B cell (primary cell): ENCODE measurements around the gene AKR1C4. TPM values are rescaled to one million over a fixed set of nuclear protein-coding genes. Genes with fewer than 3 reads are reported as not detected.
"Not testable (repeated sequence)": the region's sequence is repeated elsewhere in the genome, so short reads cannot be mapped to it uniquely, and the experiment has no call there.

Experiments
- ATAC-seq: fragments of 200-7000 bp; cut with Tn5 transposase; one replicate; pipeline ENCODE4 v1.10.0; 2021; ENCODE audit warnings: low read depth, mild to moderate bottlenecking, moderate number of reproducible peaks, moderate library complexity
- CTCF ChIA-PET: fragments of 350-600 bp; sonication (Branson Sonifier 250); formaldehyde crosslinking; loops from one replicate; lab custom pipeline; 2021; ENCODE audit warnings: antibody characterized with exemption, inconsistent platforms; lab: Charles Lee
- POLR2A ChIA-PET: fragments of 350-600 bp; sonication (Branson Sonifier 250); formaldehyde crosslinking; loops from one replicate; lab custom pipeline; 2021; ENCODE audit warnings: antibody characterized with exemption; lab: Charles Lee
- DNase-seq: peaks from one replicate; pipeline ENCODE4 v3.0.0; 2013
- H2AFZ ChIP-seq: 2 replicates; pipeline ENCODE4 v1.6.1; 2012; ENCODE audit warnings: mild to moderate bottlenecking, low read depth, low read length; ENCODE audit not compliant: insufficient read depth, poor library complexity, severe bottlenecking
- H3K27ac ChIP-seq, 2 donors: 1 replicate in 1 of 2; 2 replicates in 1 of 2; pipeline ENCODE4 v1.5.1; 2012 to 2013; ENCODE audit warnings: low read length in 2 of 2, mild to moderate bottlenecking in 2 of 2, moderate library complexity in 1 of 2
- H3K27me3 ChIP-seq, 4 experiments: fragments of 200-600 bp in 1 of 4; sonication (generic) in 1 of 4; replicated peaks in 1 of 4; 1 replicate in 2 of 4; 2 replicates in 2 of 4; pipeline versions ENCODE4 v1.6.1 to v1.7.0; 2013 to 2016; ENCODE audit warnings: low read length in 3 of 4, mild to moderate bottlenecking in 2 of 4, mixed read lengths in 1 of 4, moderate library complexity in 1 of 4; ENCODE audit not compliant: insufficient read depth in 4 of 4, control insufficient read depth in 3 of 4; ENCODE audit errors: control extremely low read depth in 1 of 4
- H3K36me3 ChIP-seq, 2 experiments: replicated peaks in 1 of 2; 1 replicate in 1 of 2; 2 replicates in 1 of 2; pipeline versions ENCODE4 v1.6.1 to v1.7.1; 2013; ENCODE audit warnings: low read length in 1 of 2; ENCODE audit not compliant: insufficient read depth in 2 of 2, control insufficient read depth in 1 of 2; ENCODE audit errors: control extremely low read depth in 1 of 2, extremely low read depth in 1 of 2
- H3K4me1 ChIP-seq, 2 donors: fragments of 200-600 bp in 1 of 2; sonication (generic) in 1 of 2; 1 replicate in 1 of 2; 2 replicates in 1 of 2; pipeline versions ENCODE4 v1.5.1 to v1.6.1; 2013 to 2017; ENCODE audit warnings: low read length in 2 of 2; ENCODE audit not compliant: control insufficient read depth in 2 of 2, insufficient read depth in 2 of 2
- H3K4me2 ChIP-seq: replicated peaks from 2 replicates; pipeline ENCODE3; 2012; ENCODE audit warnings: mild to moderate bottlenecking, low read depth, low read length; ENCODE audit not compliant: poor library complexity, severe bottlenecking
- H3K4me3 ChIP-seq, 5 experiments: fragments of 200-600 bp in 1 of 5; sonication (generic) in 1 of 5; 1 replicate in 3 of 5; 2 replicates in 2 of 5; pipeline versions ENCODE4 v1.5.1 to v1.7.0; 2011 to 2016; ENCODE audit warnings: low read length in 4 of 5, mild to moderate bottlenecking in 4 of 5, low read depth in 2 of 5, control low read depth in 1 of 5, moderate library complexity in 1 of 5; ENCODE audit not compliant: insufficient read depth in 1 of 5; ENCODE audit errors: control extremely low read depth in 1 of 5, extremely low read depth in 1 of 5
- H3K79me2 ChIP-seq: fragments of 200-600 bp; sonication (generic); one replicate; pipeline ENCODE4 v1.6.0; 2016; ENCODE audit warnings: low read length; ENCODE audit not compliant: control insufficient read depth, insufficient read depth
- H3K9ac ChIP-seq: fragments of 200-600 bp; sonication (generic); 2 replicates; pipeline ENCODE4 v1.6.1; 2017; ENCODE audit warnings: mild to moderate bottlenecking, low read length, moderate library complexity
- H3K9me3 ChIP-seq, 3 donors: one replicate each; pipeline versions ENCODE4 v1.6.1 to v1.7.1; 2013; ENCODE audit warnings: low read length in 2 of 3; ENCODE audit not compliant: control insufficient read depth in 2 of 3, insufficient read depth in 1 of 3; ENCODE audit errors: control extremely low read depth in 1 of 3
- H4K20me1 ChIP-seq: 2 replicates; pipeline ENCODE4 v1.6.0; 2012; ENCODE audit warnings: mild to moderate bottlenecking, low read length; ENCODE audit not compliant: insufficient read depth, control insufficient read depth, poor library complexity, severe bottlenecking
- H3K27ac Mint-ChIP-seq: one replicate; pipeline ENCODE4 v1.8.0; 2021; ENCODE audit warnings: mixed read lengths
- H3K27me3 Mint-ChIP-seq: one replicate; pipeline ENCODE4 v1.8.0; 2021; ENCODE audit warnings: mixed read lengths
- H3K4me1 Mint-ChIP-seq: one replicate; pipeline ENCODE4 v1.8.0; 2021; ENCODE audit warnings: mixed read lengths
- H3K4me3 Mint-ChIP-seq: one replicate; pipeline ENCODE4 v1.8.0; 2021; ENCODE audit warnings: mixed read lengths
- H3K9me3 Mint-ChIP-seq: one replicate; pipeline ENCODE4 v1.8.0; 2022; ENCODE audit warnings: mixed read lengths; ENCODE audit not compliant: insufficient read depth
- CTCF ChIP-seq: fragments of 200-600 bp; IDR thresholded peaks from one replicate; pipeline ENCODE4 v1.8.0; 2022; ENCODE audit warnings: antibody characterized with exemption, mild to moderate bottlenecking
- EZH2 ChIP-seq: IDR thresholded peaks from 2 replicates; pipeline ENCODE4 v1.6.1; 2012; ENCODE audit warnings: borderline replicate concordance, low read depth, mild to moderate bottlenecking, moderate library complexity, low read length; ENCODE audit not compliant: insufficient read depth, poor library complexity, severe bottlenecking
- WGBS: methylation state at CpG from one replicate; pipeline ENCODE4 v1.1.5; 2013; ENCODE audit warnings: missing lambda C conversion rate; ENCODE audit not compliant: insufficient coverage; 5-methylcytosine and 5-hydroxymethylcytosine counted together
- intact Hi-C: fragments of 100-400 bp; cut with micrococcal nuclease; formaldehyde crosslinking; loops from one replicate; pipeline ENCODE4 v1.10.0; 2022
- polyA plus RNA-seq: library from polyadenylated mRNA; depleted of rRNA; stranded (reverse); fragments of >200 nt; gene quantifications from 2 replicates; pipeline ENCODE4 v1.2.3, GENCODE V29; 2012
- total RNA-seq, 2 donors: library from RNA; stranded (reverse); fragments of 120-200 nt in 1 of 2; gene quantifications; 1 replicate in 1 of 2; 2 replicates in 1 of 2; pipeline versions ENCODE4 v1.2.3 to v1.2.4, GENCODE V29; 2013 to 2022

Gene AKR1C4
- total and polyA plus RNA-seq, 2 donors (not counting 1 experiment from before 2014, with no cell fraction given) = not detected

GRCh38 chr10:5252177-5253037 lies 55.8 kb downstream of the AKR1C4 start:
- H3K27ac ChIP-seq = no peak overlapping the region
- DNase-seq (no peak), ATAC-seq (no peak)
- no peak overlapping the region for H3K4me3 Mint-ChIP-seq
- no peaks in the 10 kb centered on the region for H3K9me3 ChIP-seq
- intact Hi-C loops = no loop called here
- no peaks in the 10 kb centered on the region for H4K20me1 ChIP-seq
- H3K79me2 ChIP-seq = no peaks in the 10 kb centered on the region
- H3K27me3 ChIP-seq = no peaks in the 10 kb centered on the region
- no peak overlapping the region for H3K4me2 ChIP-seq
- TF ChIP-seq EZH2 (no peak), CTCF (no peak)
- CTCF ChIA-PET = no interaction called here
- H3K4me1 ChIP-seq = no peaks in the 10 kb centered on the region
- no peaks in the 10 kb centered on the region for H3K27me3 Mint-ChIP-seq
- H2AFZ ChIP-seq = no peak overlapping the region
- H3K27ac Mint-ChIP-seq = no peak overlapping the region
- no peaks in the 10 kb centered on the region for H3K36me3 ChIP-seq
- no peak overlapping the region for H3K4me3 ChIP-seq
- no peaks in the 10 kb centered on the region for H3K4me1 Mint-ChIP-seq
- no peaks in the 10 kb centered on the region for H3K9me3 Mint-ChIP-seq
- H3K9ac ChIP-seq = no peak overlapping the region
- 85% methylated on average over 5 of the region's 8 CpGs for WGBS
- POLR2A ChIA-PET = no interaction called here

- POLR2A ChIA-PET = no interaction called here
- intact Hi-C loops = no loop called here
- no peaks in the 10 kb centered on the region for H3K9me3 Mint-ChIP-seq
- H3K27ac Mint-ChIP-seq = no peak overlapping the region
- no peak for DNase-seq
- Histone ChIP-seq H3K4me2 (no peak overlapping the region), H3K36me3 (no peaks in the 10 kb centered on the region), H2AFZ (no peak overlapping the region), H4K20me1 (no peaks in the 10 kb centered on the region), H3K9me3 (no peaks in the 10 kb centered on the region), H3K9ac (no peak overlapping the region), H3K79me2 (no peaks in the 10 kb centered on the region), H3K27me3 (no peaks in the 10 kb centered on the region), H3K27ac (no peak overlapping the region), H3K4me1 (no peaks in the 10 kb centered on the region), H3K4me3 (no peak overlapping the region)
- CTCF ChIA-PET = no interaction called here
- TF ChIP-seq CTCF (no peak), EZH2 (no peak)
- no peaks in the 10 kb centered on the region for H3K27me3 Mint-ChIP-seq
- H3K4me1 Mint-ChIP-seq = no peaks in the 10 kb centered on the region
- ATAC-seq = no peak
- WGBS = 97% methylated on average over 4 of the region's 4 CpGs
- no peak overlapping the region for H3K4me3 Mint-ChIP-seq
Observed at GRCh38 chr10:5254488-5254887, 57.9 kb downstream of the AKR1C4 start.

- H3K27me3 ChIP-seq, H3K79me2 ChIP-seq, H3K9me3 Mint-ChIP-seq, H3K27me3 Mint-ChIP-seq, H2AFZ ChIP-seq, H4K20me1 ChIP-seq, H3K4me1 ChIP-seq, H3K9me3 ChIP-seq, POLR2A ChIA-PET, H3K27ac Mint-ChIP-seq, H3K4me2 ChIP-seq, H3K4me3 ChIP-seq, H3K36me3 ChIP-seq, ATAC-seq, DNase-seq, H3K9ac ChIP-seq, intact Hi-C loops, H3K4me3 Mint-ChIP-seq, CTCF ChIA-PET, H3K27ac ChIP-seq, H3K4me1 Mint-ChIP-seq: not testable (repeated sequence)
- WGBS = no CpG with 5 or more reads among the region's 3 CpGs
Observed at GRCh38 chr10:5257768-5258167, 61.1 kb downstream of the AKR1C4 start.
